ENCODE results near the gene CLEC4D. TPM values are rescaled to one million over a fixed set of nuclear protein-coding genes. Genes with fewer than 3 reads are reported as not detected.

The CLEC4D gene
- total and polyA plus RNA-seq, 4 donors, result 0.08 to 0.67 (median 0.46) TPM

DNA sequence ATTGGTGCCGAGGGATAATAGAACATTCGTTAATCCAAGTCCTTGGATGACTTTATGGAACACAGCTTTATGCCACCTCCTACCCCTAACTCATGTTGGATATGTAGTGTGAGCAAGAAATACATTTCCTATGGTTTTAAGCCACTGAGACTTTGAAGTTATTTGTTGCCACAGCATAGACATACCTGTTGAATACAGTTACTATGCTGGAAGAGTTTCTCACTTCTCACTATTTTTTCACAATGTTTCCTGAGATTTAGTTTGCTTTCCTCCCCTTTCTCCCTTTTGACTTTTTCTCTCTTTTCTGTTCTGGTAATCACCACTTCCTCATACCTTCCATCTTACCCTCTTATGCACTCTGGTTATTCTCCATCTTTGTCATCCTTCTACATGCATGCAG, 34.9 kb downstream of the CLEC4D start:
- no peak overlapping the region for H3K4me3 ChIP-seq (ENCODE audit: low read depth in 1 of 3, low read length in 3 of 3)
- DNase-seq (ENCODE audit: low spot score), result no peak
- no peaks in the 10 kb centered on the region for H3K9me3 ChIP-seq (ENCODE audit: control insufficient read depth in 4 of 4, low read length in 3 of 4)
- 89% methylated on average over 2 of the region's 2 CpGs for WGBS
- no peaks in the 10 kb centered on the region for H3K36me3 ChIP-seq (ENCODE audit: control insufficient read depth in 4 of 4, insufficient read depth in 3 of 4, low read depth in 1 of 4, low read length in 3 of 4)
- H3K4me1 ChIP-seq (ENCODE audit: control insufficient read depth in 4 of 4, insufficient read depth in 4 of 4, low read length in 3 of 4), result no peaks in the 10 kb centered on the region
- H3K27ac ChIP-seq (ENCODE audit: low read depth in 1 of 2, low read length in 2 of 2), result no peak overlapping the region
- no peak overlapping the region for H3K9ac ChIP-seq (ENCODE audit: low read depth in 1 of 2, low read length in 2 of 2)
- H3K27me3 ChIP-seq (ENCODE audit: control insufficient read depth in 4 of 4, insufficient read depth in 4 of 4, low read length in 3 of 4), result no peaks in the 10 kb centered on the region
- TF ChIP-seq NR2F2 (IDR thresholded peaks at IDR 0.05), result no peak
- no peak for TF ChIP-seq FOXA2 (IDR thresholded peaks at IDR 0.05)
- TF ChIP-seq, protein P1, sequence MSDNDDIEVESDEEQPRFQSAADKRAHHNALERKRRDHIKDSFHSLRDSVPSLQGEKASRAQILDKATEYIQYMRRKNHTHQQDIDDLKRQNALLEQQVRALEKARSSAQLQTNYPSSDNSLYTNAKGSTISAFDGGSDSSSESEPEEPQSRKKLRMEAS (IDR thresholded peaks at IDR 0.05), result no peak
- TF ChIP-seq EGR1 (IDR thresholded peaks at IDR 0.05; ENCODE audit: low read depth in 2 of 2), result no peak
- TF ChIP-seq GABPA (IDR thresholded peaks at IDR 0.05 in 1 of 2, conservative IDR thresholded peaks at IDR 0.05 in 1 of 2), result no peak
- TF ChIP-seq YY1 (IDR thresholded peaks at IDR 0.05), result no peak
- TF ChIP-seq, protein P2, sequence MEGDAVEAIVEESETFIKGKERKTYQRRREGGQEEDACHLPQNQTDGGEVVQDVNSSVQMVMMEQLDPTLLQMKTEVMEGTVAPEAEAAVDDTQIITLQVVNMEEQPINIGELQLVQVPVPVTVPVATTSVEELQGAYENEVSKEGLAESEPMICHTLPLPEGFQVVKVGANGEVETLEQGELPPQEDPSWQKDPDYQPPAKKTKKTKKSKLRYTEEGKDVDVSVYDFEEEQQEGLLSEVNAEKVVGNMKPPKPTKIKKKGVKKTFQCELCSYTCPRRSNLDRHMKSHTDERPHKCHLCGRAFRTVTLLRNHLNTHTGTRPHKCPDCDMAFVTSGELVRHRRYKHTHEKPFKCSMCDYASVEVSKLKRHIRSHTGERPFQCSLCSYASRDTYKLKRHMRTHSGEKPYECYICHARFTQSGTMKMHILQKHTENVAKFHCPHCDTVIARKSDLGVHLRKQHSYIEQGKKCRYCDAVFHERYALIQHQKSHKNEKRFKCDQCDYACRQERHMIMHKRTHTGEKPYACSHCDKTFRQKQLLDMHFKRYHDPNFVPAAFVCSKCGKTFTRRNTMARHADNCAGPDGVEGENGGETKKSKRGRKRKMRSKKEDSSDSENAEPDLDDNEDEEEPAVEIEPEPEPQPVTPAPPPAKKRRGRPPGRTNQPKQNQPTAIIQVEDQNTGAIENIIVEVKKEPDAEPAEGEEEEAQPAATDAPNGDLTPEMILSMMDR (IDR thresholded peaks at IDR 0.05; ENCODE audit: low read depth, low read length, missing input control), result no peak
- TF ChIP-seq TAF1 (conservative IDR thresholded peaks at IDR 0.05), result no peak
- no peak for TF ChIP-seq RAD21 (IDR thresholded peaks at IDR 0.05)
- TF ChIP-seq, protein P3, sequence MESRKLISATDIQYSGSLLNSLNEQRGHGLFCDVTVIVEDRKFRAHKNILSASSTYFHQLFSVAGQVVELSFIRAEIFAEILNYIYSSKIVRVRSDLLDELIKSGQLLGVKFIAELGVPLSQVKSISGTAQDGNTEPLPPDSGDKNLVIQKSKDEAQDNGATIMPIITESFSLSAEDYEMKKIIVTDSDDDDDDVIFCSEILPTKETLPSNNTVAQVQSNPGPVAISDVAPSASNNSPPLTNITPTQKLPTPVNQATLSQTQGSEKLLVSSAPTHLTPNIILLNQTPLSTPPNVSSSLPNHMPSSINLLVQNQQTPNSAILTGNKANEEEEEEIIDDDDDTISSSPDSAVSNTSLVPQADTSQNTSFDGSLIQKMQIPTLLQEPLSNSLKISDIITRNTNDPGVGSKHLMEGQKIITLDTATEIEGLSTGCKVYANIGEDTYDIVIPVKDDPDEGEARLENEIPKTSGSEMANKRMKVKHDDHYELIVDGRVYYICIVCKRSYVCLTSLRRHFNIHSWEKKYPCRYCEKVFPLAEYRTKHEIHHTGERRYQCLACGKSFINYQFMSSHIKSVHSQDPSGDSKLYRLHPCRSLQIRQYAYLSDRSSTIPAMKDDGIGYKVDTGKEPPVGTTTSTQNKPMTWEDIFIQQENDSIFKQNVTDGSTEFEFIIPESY (IDR thresholded peaks at IDR 0.05), result no peak
- no peak for TF ChIP-seq SP1 (IDR thresholded peaks at IDR 0.05)
- no peak for TF ChIP-seq HNF4G (IDR thresholded peaks at IDR 0.05)

DNA sequence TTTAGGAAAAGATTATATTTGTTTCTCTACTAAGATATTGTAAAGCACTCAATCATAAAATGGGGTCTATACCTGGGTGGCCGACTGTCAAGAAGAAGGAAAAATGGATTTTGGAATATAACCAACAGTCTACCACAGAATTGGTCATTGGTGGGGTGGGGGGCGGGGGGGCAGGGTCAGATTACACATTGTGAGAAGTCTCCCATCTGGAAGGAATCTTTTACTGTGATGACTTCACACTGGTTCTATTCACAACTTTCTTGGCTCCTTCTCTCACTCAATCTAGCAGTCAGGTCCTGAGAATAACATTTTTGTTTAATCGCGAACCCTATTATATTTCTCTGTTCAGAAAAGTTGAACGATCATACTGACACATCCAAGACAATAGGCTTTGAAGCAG, 36.1 kb downstream of the CLEC4D start:
- H3K9me3 ChIP-seq (ENCODE audit: control insufficient read depth in 4 of 4, low read length in 3 of 4), result no peaks in the 10 kb centered on the region
- no peaks in the 10 kb centered on the region for H3K27me3 ChIP-seq (ENCODE audit: control insufficient read depth in 4 of 4, insufficient read depth in 4 of 4, low read length in 3 of 4)
- no peak overlapping the region for H3K4me3 ChIP-seq (ENCODE audit: low read depth in 1 of 3, low read length in 3 of 3)
- no peak for DNase-seq (ENCODE audit: low spot score)
- H3K27ac ChIP-seq (ENCODE audit: low read depth in 1 of 2, low read length in 2 of 2), result no peak overlapping the region
- TF ChIP-seq GABPA (IDR thresholded peaks at IDR 0.05 in 1 of 2, conservative IDR thresholded peaks at IDR 0.05 in 1 of 2) (no peak), EGR1 (IDR thresholded peaks at IDR 0.05; ENCODE audit: low read depth in 2 of 2) (no peak), FOXA1 (IDR thresholded peaks at IDR 0.05) (no peak), JUND (IDR thresholded peaks at IDR 0.05) (no peak), TAF1 (conservative IDR thresholded peaks at IDR 0.05) (no peak), NR2F2 (IDR thresholded peaks at IDR 0.05) (no peak), SP1 (IDR thresholded peaks at IDR 0.05) (no peak), HNF4A (conservative IDR thresholded peaks at IDR 0.05) (no peak)
- TF ChIP-seq, protein P2 (IDR thresholded peaks at IDR 0.05; ENCODE audit: low read depth, low read length, missing input control), result no peak
- TF ChIP-seq, protein P1 (IDR thresholded peaks at IDR 0.05), result no peak
- TF ChIP-seq, protein P3 (IDR thresholded peaks at IDR 0.05), result no peak
- H3K4me1 ChIP-seq (ENCODE audit: control insufficient read depth in 4 of 4, insufficient read depth in 4 of 4, low read length in 3 of 4), result no peaks in the 10 kb centered on the region
- no peaks in the 10 kb centered on the region for H3K36me3 ChIP-seq (ENCODE audit: control insufficient read depth in 4 of 4, insufficient read depth in 3 of 4, low read depth in 1 of 4, low read length in 3 of 4)
- 74% methylated on average over 5 of the region's 5 CpGs for WGBS
- H3K9ac ChIP-seq (ENCODE audit: low read depth in 1 of 2, low read length in 2 of 2), result no peak overlapping the region
